Measurements from ENCODE around the gene VKORC1.

VKORC1 gene

GRCh38 chr16:31113121-31114120 lies 18.8 kb upstream of the VKORC1 start:
- in situ Hi-C loops (cut with HindIII; ENCODE audit: low pct_ligation_motif_present, low sequenced_read_pairs), result no loop called here
- DNase-seq, result no peak
- H3K4me3 ChIP-seq (ENCODE audit: low read depth, low read length), result no peak overlapping the region
- no peaks in the 10 kb centered on the region for H3K27me3 ChIP-seq (replicated peaks)
- TF ChIP-seq CTCF (IDR thresholded peaks at IDR 0.05; ENCODE audit: low read depth, low read length, missing control alignments), result no peak
- no peak overlapping the region for H3K27ac ChIP-seq
- peaks cover 31% of the 10 kb centered on the region for H3K36me3 ChIP-seq (replicated peaks)

- Histone ChIP-seq H3K27ac (no peak overlapping the region), H3K27me3 (replicated peaks) (no peaks in the 10 kb centered on the region), H3K36me3 (replicated peaks) (peaks cover 31% of the 10 kb centered on the region), H3K4me3 (ENCODE audit: low read depth, low read length) (no peak overlapping the region)
- no peak for TF ChIP-seq CTCF (IDR thresholded peaks at IDR 0.05; ENCODE audit: low read depth, low read length, missing control alignments)
- in situ Hi-C loops (cut with HindIII; ENCODE audit: low pct_ligation_motif_present, low sequenced_read_pairs), result no loop called here
- DNase-seq, result no peak
Measured at GRCh38 chr16:31112711-31113110, 18.1 kb upstream of the VKORC1 start.

- H3K27me3 ChIP-seq (replicated peaks), result no peaks in the 10 kb centered on the region
- no peak overlapping the region for H3K27ac ChIP-seq
- in situ Hi-C loops (cut with HindIII; ENCODE audit: low pct_ligation_motif_present, low sequenced_read_pairs), result no loop called here
- no peak for TF ChIP-seq CTCF (IDR thresholded peaks at IDR 0.05; ENCODE audit: low read depth, low read length, missing control alignments)
- DNase-seq, result no peak
- H3K4me3 ChIP-seq (ENCODE audit: low read depth, low read length), result no peak overlapping the region
- peaks cover 31% of the 10 kb centered on the region for H3K36me3 ChIP-seq (replicated peaks)
Measured at GRCh38 chr16:31111881-31112466, 17.4 kb upstream of the VKORC1 start.

- TF ChIP-seq CTCF (IDR thresholded peaks at IDR 0.05; ENCODE audit: low read depth, low read length, missing control alignments), result no peak
- Histone ChIP-seq H3K36me3 (replicated peaks) (peaks cover 31% of the 10 kb centered on the region), H3K27ac (no peak overlapping the region)
Measured at GRCh38 chr16:31110106-31111034, 15.8 kb upstream of the VKORC1 start.

GRCh38 chr16:31109622-31110021 lies 15.0 kb upstream of the VKORC1 start:
- TF ChIP-seq CTCF (IDR thresholded peaks at IDR 0.05; ENCODE audit: low read depth, low read length, missing control alignments), result no peak
- no peak overlapping the region for H3K27ac ChIP-seq
- DNase-seq, result no peak
- peaks cover 31% of the 10 kb centered on the region for H3K36me3 ChIP-seq (replicated peaks)
- H3K27me3 ChIP-seq (replicated peaks), result no peaks in the 10 kb centered on the region
- in situ Hi-C loops (cut with HindIII; ENCODE audit: low pct_ligation_motif_present, low sequenced_read_pairs), result no loop called here
- H3K4me3 ChIP-seq (ENCODE audit: low read depth, low read length), result no peak overlapping the region

More at GRCh38 chr16:31110106-31111034, 15.8 kb upstream of the VKORC1 start:
- Histone ChIP-seq H3K4me3 (ENCODE audit: low read depth, low read length) (no peak overlapping the region), H3K27me3 (replicated peaks) (no peaks in the 10 kb centered on the region)
- DNase-seq, result no peak
- in situ Hi-C loops (cut with HindIII; ENCODE audit: low pct_ligation_motif_present, low sequenced_read_pairs), result no loop called here
